Measurements from ENCODE around the gene MED13L. TPM values are rescaled to one million over a fixed set of nuclear protein-coding genes. Genes with fewer than 3 reads are reported as not detected.

The MED13L gene
- polyA plus RNA-seq, 1 of the 3 experiments (the other 2 are of a cell fraction): 17.1 TPM

DNA sequence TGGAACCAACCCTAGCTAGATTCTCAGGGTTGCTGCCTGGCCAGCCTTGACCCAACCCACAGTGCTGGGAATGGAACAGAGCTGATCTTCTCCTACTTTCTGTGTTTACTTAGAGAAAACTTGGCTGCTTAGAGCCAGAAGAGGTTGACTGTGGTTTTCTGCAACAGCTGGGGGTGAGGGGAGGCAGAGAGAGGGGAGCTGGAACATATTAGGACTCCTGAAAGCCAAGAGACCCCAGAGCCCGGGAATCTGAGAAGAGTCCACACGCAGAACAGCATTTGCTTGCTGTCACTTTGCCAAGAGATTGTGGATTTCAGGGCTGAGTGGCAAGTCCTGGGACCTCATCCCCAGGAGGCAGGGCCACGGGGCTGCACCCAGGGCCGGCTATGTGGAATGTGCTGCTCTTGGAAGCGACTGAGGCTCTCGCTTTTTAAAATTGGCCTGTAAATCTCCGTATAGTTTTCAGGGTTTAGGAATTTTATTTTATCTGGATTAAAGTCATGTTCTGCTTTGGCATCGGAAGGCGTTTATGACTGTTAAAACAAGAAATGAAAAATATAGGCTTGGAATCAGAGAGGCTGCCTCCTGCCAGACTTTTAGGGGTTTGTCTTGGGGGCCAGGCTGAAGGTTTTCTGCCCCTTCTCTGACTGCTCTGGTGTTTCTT lies 22.3 kb upstream of the MED13L start:
- no peak for DNase-seq
- H2AFZ ChIP-seq (ENCODE audit: low read depth): no peak overlapping the region
- H3K4me1 ChIP-seq (ENCODE audit: control insufficient read depth in 1 of 2, insufficient read depth in 2 of 2, low read depth in 1 of 2, low read length in 1 of 2): no peaks in the 10 kb centered on the region; a peak in 1 of 4 replicates
- ChIA-PET CTCF (interaction anchor here (1.0 kb wide), 1 partner anchor 12 kb away, joined by 3 read pairs; no protein-coding TSS in a partner anchor), POLR2A (interaction anchor here (0.5 kb wide), 1 partner anchor 169 kb away, joined by 3 read pairs; no protein-coding TSS in a partner anchor)
- no peak for TF ChIP-seq MEF2A (IDR thresholded peaks at IDR 0.05; ENCODE audit: borderline replicate concordance, low read depth)
- TF ChIP-seq, protein P1, sequence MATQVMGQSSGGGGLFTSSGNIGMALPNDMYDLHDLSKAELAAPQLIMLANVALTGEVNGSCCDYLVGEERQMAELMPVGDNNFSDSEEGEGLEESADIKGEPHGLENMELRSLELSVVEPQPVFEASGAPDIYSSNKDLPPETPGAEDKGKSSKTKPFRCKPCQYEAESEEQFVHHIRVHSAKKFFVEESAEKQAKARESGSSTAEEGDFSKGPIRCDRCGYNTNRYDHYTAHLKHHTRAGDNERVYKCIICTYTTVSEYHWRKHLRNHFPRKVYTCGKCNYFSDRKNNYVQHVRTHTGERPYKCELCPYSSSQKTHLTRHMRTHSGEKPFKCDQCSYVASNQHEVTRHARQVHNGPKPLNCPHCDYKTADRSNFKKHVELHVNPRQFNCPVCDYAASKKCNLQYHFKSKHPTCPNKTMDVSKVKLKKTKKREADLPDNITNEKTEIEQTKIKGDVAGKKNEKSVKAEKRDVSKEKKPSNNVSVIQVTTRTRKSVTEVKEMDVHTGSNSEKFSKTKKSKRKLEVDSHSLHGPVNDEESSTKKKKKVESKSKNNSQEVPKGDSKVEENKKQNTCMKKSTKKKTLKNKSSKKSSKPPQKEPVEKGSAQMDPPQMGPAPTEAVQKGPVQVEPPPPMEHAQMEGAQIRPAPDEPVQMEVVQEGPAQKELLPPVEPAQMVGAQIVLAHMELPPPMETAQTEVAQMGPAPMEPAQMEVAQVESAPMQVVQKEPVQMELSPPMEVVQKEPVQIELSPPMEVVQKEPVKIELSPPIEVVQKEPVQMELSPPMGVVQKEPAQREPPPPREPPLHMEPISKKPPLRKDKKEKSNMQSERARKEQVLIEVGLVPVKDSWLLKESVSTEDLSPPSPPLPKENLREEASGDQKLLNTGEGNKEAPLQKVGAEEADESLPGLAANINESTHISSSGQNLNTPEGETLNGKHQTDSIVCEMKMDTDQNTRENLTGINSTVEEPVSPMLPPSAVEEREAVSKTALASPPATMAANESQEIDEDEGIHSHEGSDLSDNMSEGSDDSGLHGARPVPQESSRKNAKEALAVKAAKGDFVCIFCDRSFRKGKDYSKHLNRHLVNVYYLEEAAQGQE (IDR thresholded peaks at IDR 0.05; ENCODE audit: low read depth, low read length): no peak
- TF ChIP-seq PBX3 (IDR thresholded peaks at IDR 0.05): no peak
- no peak for TF ChIP-seq POLR2AphosphoS5 (IDR thresholded peaks at IDR 0.05; ENCODE audit: low read depth, low read length)
- TF ChIP-seq USF2 (IDR thresholded peaks at IDR 0.05; ENCODE audit: borderline replicate concordance, low read depth, low read length): no peak
- TF ChIP-seq, protein P2, sequence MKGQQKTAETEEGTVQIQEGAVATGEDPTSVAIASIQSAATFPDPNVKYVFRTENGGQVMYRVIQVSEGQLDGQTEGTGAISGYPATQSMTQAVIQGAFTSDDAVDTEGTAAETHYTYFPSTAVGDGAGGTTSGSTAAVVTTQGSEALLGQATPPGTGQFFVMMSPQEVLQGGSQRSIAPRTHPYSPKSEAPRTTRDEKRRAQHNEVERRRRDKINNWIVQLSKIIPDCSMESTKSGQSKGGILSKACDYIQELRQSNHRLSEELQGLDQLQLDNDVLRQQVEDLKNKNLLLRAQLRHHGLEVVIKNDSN (IDR thresholded peaks at IDR 0.05; ENCODE audit: borderline replicate concordance, low read depth): no peak
- TF ChIP-seq EP300 (IDR thresholded peaks at IDR 0.05; ENCODE audit: borderline replicate concordance in 1 of 2, low read depth in 1 of 2, low read length in 1 of 2): no peak
- TF ChIP-seq RAD21 (IDR thresholded peaks at IDR 0.05; ENCODE audit: low read length): no peak
- no peak for TF ChIP-seq GABPA (IDR thresholded peaks at IDR 0.05; ENCODE audit: low read depth)
- no peak for TF ChIP-seq RCOR1 (IDR thresholded peaks at IDR 0.05; ENCODE audit: low read length)
- TF ChIP-seq ZBTB33 (IDR thresholded peaks at IDR 0.05; ENCODE audit: borderline replicate concordance, low read depth): no peak
- no peak for TF ChIP-seq EZH2phosphoT487 (IDR thresholded peaks at IDR 0.05; ENCODE audit: borderline replicate concordance, low read depth)
- TF ChIP-seq RXRA (IDR thresholded peaks at IDR 0.05; ENCODE audit: borderline replicate concordance, low read depth): no peak
- no peak for TF ChIP-seq FOSL2 (IDR thresholded peaks at IDR 0.05; ENCODE audit: borderline replicate concordance, low read depth)
- no peak for TF ChIP-seq RFX5 (IDR thresholded peaks at IDR 0.05; ENCODE audit: low read length)
- TF ChIP-seq, protein P3, sequence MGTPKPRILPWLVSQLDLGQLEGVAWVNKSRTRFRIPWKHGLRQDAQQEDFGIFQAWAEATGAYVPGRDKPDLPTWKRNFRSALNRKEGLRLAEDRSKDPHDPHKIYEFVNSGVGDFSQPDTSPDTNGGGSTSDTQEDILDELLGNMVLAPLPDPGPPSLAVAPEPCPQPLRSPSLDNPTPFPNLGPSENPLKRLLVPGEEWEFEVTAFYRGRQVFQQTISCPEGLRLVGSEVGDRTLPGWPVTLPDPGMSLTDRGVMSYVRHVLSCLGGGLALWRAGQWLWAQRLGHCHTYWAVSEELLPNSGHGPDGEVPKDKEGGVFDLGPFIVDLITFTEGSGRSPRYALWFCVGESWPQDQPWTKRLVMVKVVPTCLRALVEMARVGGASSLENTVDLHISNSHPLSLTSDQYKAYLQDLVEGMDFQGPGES (IDR thresholded peaks at IDR 0.05; ENCODE audit: low read depth, low read length): no peak
- TF ChIP-seq SMC3 (IDR thresholded peaks at IDR 0.05; ENCODE audit: low read depth, low read length): no peak
- H3K4me2 ChIP-seq: no peak overlapping the region
- no peaks in the 10 kb centered on the region for H3K9me2 ChIP-seq
- no peaks in the 10 kb centered on the region for H3K9me3 ChIP-seq
- no peak overlapping the region for H3K4me3 ChIP-seq (ENCODE audit: low read depth in 2 of 2, low read length in 1 of 2)
- no peak overlapping the region for H3K9ac ChIP-seq
- no peaks in the 10 kb centered on the region for H3K27me3 ChIP-seq (ENCODE audit: insufficient read depth)
- no peaks in the 10 kb centered on the region for H3K36me3 ChIP-seq (replicated peaks in 1 of 2; ENCODE audit: control insufficient read depth in 1 of 2, insufficient read depth in 2 of 2, low read length in 1 of 2)
- H3K27ac ChIP-seq (ENCODE audit: low read depth in 2 of 2, low read length in 1 of 2): no peak overlapping the region
- WGBS (ENCODE audit: low lambda C conversion rate): 83% methylated on average over 9 of the region's 9 CpGs
- no peaks in the 10 kb centered on the region for H3K79me2 ChIP-seq (ENCODE audit: insufficient read depth)
- H3F3A ChIP-seq (replicated peaks; ENCODE audit: insufficient read depth): no peaks in the 10 kb centered on the region
- no peaks in the 10 kb centered on the region for H4K20me1 ChIP-seq (ENCODE audit: insufficient read depth)

Data from SK-N-SH (cell line).